HEK293 (cell line): ENCODE measurements around the gene ANKRD33B.

Source experiments
- CTCF ChIA-PET: fragments of 350-600 bp; formaldehyde crosslinking; extraction: SDS; loops from one replicate; lab custom pipeline; 2021; ENCODE audit warnings: antibody characterized with exemption; lab: Yijun Ruan, JAX
- POLR2A ChIA-PET: fragments of 300-600 bp; formaldehyde crosslinking; extraction: SDS; loops from one replicate; lab custom pipeline; 2020; ENCODE audit warnings: antibody characterized with exemption, inconsistent platforms; lab: Yijun Ruan, JAX
- H3K27ac ChIP-seq: fragments of 200-500 bp; sonication (Bioruptor generic); 2 replicates; pipeline ENCODE4 v1.5.1; 2014; ENCODE audit warnings: low read depth, low read length, control low read depth, inconsistent platforms; ENCODE audit errors: extremely low read depth
- H3K36me3 ChIP-seq, 2 experiments: fragments of 200-500 bp in 1 of 2; sonication (Bioruptor generic) in 1 of 2; 1 replicate in 1 of 2; 2 replicates in 1 of 2; pipeline ENCODE4 v1.5.1; 2014 to 2017; ENCODE audit warnings: inconsistent platforms in 2 of 2, low read length in 2 of 2; ENCODE audit not compliant: control insufficient read depth in 2 of 2, insufficient read depth in 1 of 2
- H3K4me1 ChIP-seq: fragments of 200-500 bp; sonication (Bioruptor generic); 2 replicates; pipeline ENCODE4 v1.5.1; 2014; ENCODE audit warnings: mild to moderate bottlenecking, low read length, inconsistent platforms; ENCODE audit not compliant: control insufficient read depth, insufficient read depth
- H3K4me3 ChIP-seq: 2 replicates; pipeline ENCODE4 v1.5.1; 2011; ENCODE audit warnings: low read depth, mild to moderate bottlenecking, control low read depth, low read length, moderate library complexity
- H3K9me3 ChIP-seq: fragments of 200-500 bp; sonication (Bioruptor generic); 2 replicates; pipeline ENCODE4 v1.5.1; 2014; ENCODE audit warnings: low read depth, low read length, inconsistent platforms; ENCODE audit not compliant: control insufficient read depth, insufficient read depth
- FEZF1 ChIP-seq: fragments of 450-650 bp; formaldehyde crosslinking; IDR thresholded peaks from 2 replicates; pipeline ENCODE4 v1.5.1; 2016; ENCODE audit warnings: missing biosample characterization, missing genetic modification characterization
- IKZF3 ChIP-seq: fragments of 450-650 bp; IDR thresholded peaks from 2 replicates; pipeline ENCODE4 v1.5.0; 2018; ENCODE audit warnings: missing biosample characterization, mild to moderate bottlenecking, missing genetic modification characterization, moderate library complexity
- KLF8 ChIP-seq: fragments of 450-650 bp; formaldehyde crosslinking; IDR thresholded peaks from 2 replicates; pipeline ENCODE4 v1.5.1; 2016; ENCODE audit warnings: missing biosample characterization, missing genetic modification characterization
- ZBTB1 ChIP-seq: fragments of 450-650 bp; formaldehyde crosslinking; IDR thresholded peaks from 2 replicates; pipeline ENCODE4 v1.5.1; 2016; ENCODE audit warnings: missing biosample characterization, missing genetic modification characterization
- ZBTB20 ChIP-seq: fragments of 450-650 bp; formaldehyde crosslinking; IDR thresholded peaks from 2 replicates; pipeline ENCODE4 v1.5.1; 2016; ENCODE audit warnings: missing biosample characterization, missing genetic modification characterization
- ZFHX2 ChIP-seq: fragments of 450-650 bp; formaldehyde crosslinking; conservative IDR thresholded peaks from 2 replicates; pipeline ENCODE4 v1.5.1; 2016; ENCODE audit warnings: missing biosample characterization, missing genetic modification characterization
- ZNF112 ChIP-seq: fragments of 450-650 bp; formaldehyde crosslinking; IDR thresholded peaks from 2 replicates; pipeline ENCODE4 v1.5.0; 2017; ENCODE audit warnings: missing biosample characterization, missing genetic modification characterization
- ZNF335 ChIP-seq: fragments of 450-650 bp; formaldehyde crosslinking; conservative IDR thresholded peaks from 2 replicates; pipeline ENCODE4 v1.5.1; 2016; ENCODE audit warnings: missing biosample characterization, missing genetic modification characterization
- ZNF423 ChIP-seq: fragments of 450-650 bp; formaldehyde crosslinking; IDR thresholded peaks from 2 replicates; pipeline ENCODE4 v1.5.1; 2016; ENCODE audit warnings: missing biosample characterization, missing genetic modification characterization
- ZNF510 ChIP-seq: fragments of 450-650 bp; formaldehyde crosslinking; IDR thresholded peaks from 2 replicates; pipeline ENCODE4 v1.5.1; 2018; ENCODE audit warnings: mild to moderate bottlenecking, missing genetic modification characterization, missing biosample characterization; ENCODE audit not compliant: insufficient replicate concordance
- ZNF600 ChIP-seq: fragments of 450-650 bp; formaldehyde crosslinking; IDR thresholded peaks from 2 replicates; pipeline ENCODE4 v1.5.1; 2016; ENCODE audit warnings: missing biosample characterization, missing genetic modification characterization
- ZNF626 ChIP-seq: fragments of 450-650 bp; sonication (Bioruptor Pico); formaldehyde crosslinking; IDR thresholded peaks from 2 replicates; pipeline ENCODE4 v1.5.1; 2018; ENCODE audit warnings: missing biosample characterization, missing genetic modification characterization, inconsistent platforms
- ZNF76 ChIP-seq: fragments of 450-650 bp; formaldehyde crosslinking; IDR thresholded peaks from 2 replicates; pipeline ENCODE4; 2016; ENCODE audit warnings: low read depth, missing biosample characterization, missing genetic modification characterization, borderline replicate concordance
- ZNF776 ChIP-seq: fragments of 450-650 bp; formaldehyde crosslinking; IDR thresholded peaks from 2 replicates; pipeline ENCODE4 v1.5.0; 2017; ENCODE audit warnings: missing biosample characterization, missing genetic modification characterization, borderline replicate concordance
- ZNF843 ChIP-seq: fragments of 450-650 bp; formaldehyde crosslinking; IDR thresholded peaks from 2 replicates; pipeline ENCODE4 v1.5.1; 2016; ENCODE audit warnings: missing biosample characterization, missing genetic modification characterization
- ZSCAN30 ChIP-seq: fragments of 450-650 bp; IDR thresholded peaks from 2 replicates; pipeline ENCODE4 v1.5.1; 2018; ENCODE audit warnings: missing biosample characterization, mild to moderate bottlenecking, missing genetic modification characterization, moderate library complexity
- TF ChIP-seq, protein P1 (sequence below): fragments of 450-650 bp; formaldehyde crosslinking; IDR thresholded peaks from 2 replicates; pipeline ENCODE4 v1.5.1; 2016; ENCODE audit warnings: missing biosample characterization, missing genetic modification characterization
- TF ChIP-seq, protein P2 (sequence below): fragments of 450-650 bp; formaldehyde crosslinking; IDR thresholded peaks from 2 replicates; pipeline ENCODE4 v1.5.1; 2016; ENCODE audit warnings: missing biosample characterization, missing genetic modification characterization
- TF ChIP-seq, protein P3 (sequence below): fragments of 450-650 bp; formaldehyde crosslinking; IDR thresholded peaks from 2 replicates; pipeline ENCODE4 v1.5.1; 2016; ENCODE audit warnings: missing biosample characterization, missing genetic modification characterization
- TF ChIP-seq, protein P4 (sequence below): fragments of 450-650 bp; formaldehyde crosslinking; conservative IDR thresholded peaks from 2 replicates; pipeline ENCODE4 v1.5.1; 2016; ENCODE audit warnings: low read depth, missing biosample characterization, missing genetic modification characterization

Gene ANKRD33B

DNA sequence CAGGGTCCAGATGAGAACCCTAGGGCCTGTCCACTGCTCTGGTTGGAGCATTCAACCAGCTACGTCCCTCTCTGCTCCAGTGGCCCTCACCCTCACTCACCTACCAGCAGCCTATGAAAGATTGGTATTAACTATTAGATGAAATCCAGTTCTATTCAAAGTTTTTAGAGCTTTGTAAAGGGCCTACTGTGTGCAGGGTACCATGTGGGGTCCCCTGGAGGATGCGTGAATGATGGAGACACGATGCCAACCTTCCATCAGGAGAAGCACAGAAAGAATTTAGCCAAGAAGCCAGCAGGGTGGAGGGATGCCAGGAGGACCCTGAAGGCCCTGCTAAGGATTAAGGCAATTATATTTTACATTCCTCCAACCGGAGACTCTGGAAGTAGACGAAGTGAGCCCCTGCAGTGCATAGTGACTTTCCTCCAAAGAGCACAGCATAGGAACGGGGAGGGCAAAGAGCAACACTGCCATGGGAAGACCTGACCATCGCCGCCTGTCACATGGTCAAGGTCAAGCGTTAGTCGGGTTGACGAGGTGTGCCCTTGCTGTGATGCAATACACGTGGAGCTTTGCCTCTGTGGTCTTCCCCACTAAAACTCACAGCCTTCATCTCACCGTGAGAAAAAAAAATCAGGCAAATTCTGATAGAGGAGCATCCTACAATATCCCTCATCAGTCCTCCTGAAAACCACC lies 22.8 kb upstream of the ANKRD33B start:
- POLR2A ChIA-PET: no interaction called here

DNA sequence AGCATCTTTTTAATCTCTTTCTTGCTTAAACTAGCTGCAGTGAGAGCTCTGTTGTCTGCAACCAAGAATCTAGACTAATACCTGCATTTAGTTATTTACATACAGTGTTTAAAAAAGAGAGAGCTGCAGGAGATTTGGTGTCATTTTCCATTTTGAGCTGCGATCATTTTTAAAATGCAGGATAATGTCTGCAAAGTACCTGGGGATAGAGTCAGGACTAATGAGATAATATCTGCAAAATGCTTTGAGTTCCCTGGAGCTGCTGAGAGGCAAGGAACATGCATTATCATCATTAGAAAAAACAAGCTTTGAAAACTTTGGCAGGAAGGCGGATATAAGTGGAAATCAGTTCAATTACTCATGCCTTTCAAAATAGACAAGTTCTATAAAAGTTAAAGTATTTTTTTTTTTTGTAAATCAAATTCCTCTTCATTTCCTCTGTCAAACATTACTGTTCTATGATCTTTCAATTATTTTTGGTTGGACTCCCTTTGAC lies 21.8 kb upstream of the ANKRD33B start:
- POLR2A ChIA-PET: interaction anchor here (0.6 to 1.0 kb wide), 2 partner anchors 9 to 14 kb away, joined by 3 to 4 read pairs; no protein-coding TSS in a partner anchor
- TF ChIP-seq, protein P1, sequence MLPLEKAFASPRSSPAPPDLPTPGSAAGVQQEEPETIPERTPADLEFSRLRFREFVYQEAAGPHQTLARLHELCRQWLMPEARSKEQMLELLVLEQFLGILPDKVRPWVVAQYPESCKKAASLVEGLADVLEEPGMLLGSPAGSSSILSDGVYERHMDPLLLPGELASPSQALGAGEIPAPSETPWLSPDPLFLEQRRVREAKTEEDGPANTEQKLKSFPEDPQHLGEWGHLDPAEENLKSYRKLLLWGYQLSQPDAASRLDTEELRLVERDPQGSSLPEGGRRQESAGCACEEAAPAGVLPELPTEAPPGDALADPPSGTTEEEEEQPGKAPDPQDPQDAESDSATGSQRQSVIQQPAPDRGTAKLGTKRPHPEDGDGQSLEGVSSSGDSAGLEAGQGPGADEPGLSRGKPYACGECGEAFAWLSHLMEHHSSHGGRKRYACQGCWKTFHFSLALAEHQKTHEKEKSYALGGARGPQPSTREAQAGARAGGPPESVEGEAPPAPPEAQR (tag by site-specific recombination): no peak
- TF ChIP-seq, all 188 proteins: peak for 0
- Histone ChIP-seq H3K9me3 (no peaks in the 10 kb centered on the region), H3K4me1 (no peaks in the 10 kb centered on the region; the same call in 1 of the 2 replicates), H3K36me3 (no peaks in the 10 kb centered on the region), H3K4me3 (no peak overlapping the region), H3K27ac (no peak overlapping the region)
- CTCF ChIA-PET: interaction anchor here (0.6 to 1.5 kb wide), 8 partner anchors 10 to 126 kb away, joined by 3 to 5 read pairs (median 3); no protein-coding TSS in a partner anchor

More for the DNA sequence above, 22.8 kb upstream of the ANKRD33B start:
- H3K36me3 ChIP-seq: no peaks in the 10 kb centered on the region
- peaks cover 3% of the 10 kb centered on the region for H3K4me1 ChIP-seq
- H3K4me3 ChIP-seq: no peak overlapping the region
- H3K9me3 ChIP-seq: no peaks in the 10 kb centered on the region
- TF ChIP-seq ZNF423 (no peak), ZNF510 (tag by site-specific recombination) (no peak), ZNF776 (no peak), ZNF112 (tag by site-specific recombination) (no peak), ZNF600 (no peak), ZNF76 (tag by site-specific recombination) (no peak), ZNF626 (tag by site-specific recombination) (no peak), ZBTB1 (tag by site-specific recombination) (no peak)
- H3K27ac ChIP-seq: no peak overlapping the region
- CTCF ChIA-PET: interaction anchor here (0.6 to 1.3 kb wide), 4 partner anchors 11 to 88 kb away, joined by 3 to 4 read pairs (median 3); no protein-coding TSS in a partner anchor

DNA sequence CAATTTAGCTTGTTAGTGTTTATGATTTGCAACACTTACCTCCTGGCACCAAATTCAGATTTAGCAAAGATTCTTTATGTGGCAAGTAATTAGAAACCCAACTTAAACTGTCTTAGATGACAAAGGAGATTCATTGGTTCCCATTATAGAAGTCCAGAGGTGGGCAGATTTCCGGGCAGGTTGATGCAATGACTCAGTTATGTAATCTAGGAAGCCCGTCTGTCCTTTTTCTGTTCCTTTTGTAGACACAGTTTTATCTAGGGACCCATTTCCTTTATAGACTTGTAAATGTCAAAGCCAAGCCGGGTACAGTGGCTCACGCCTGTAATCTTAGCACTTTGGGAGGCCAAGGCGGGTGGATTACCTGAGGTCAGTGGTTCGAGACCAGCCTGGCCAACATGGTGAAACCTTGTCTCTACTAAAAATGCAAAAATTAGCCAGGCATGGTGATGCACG lies 20.3 kb upstream of the ANKRD33B start:
- Histone ChIP-seq H3K4me1 (no peaks in the 10 kb centered on the region), H3K27ac (no peak overlapping the region), H3K4me3 (no peak overlapping the region), H3K9me3 (no peaks in the 10 kb centered on the region), H3K36me3 (no peaks in the 10 kb centered on the region)
- POLR2A ChIA-PET: interaction anchor here (0.8 to 1.2 kb wide), 2 partner anchors 8 to 16 kb away, joined by 3 read pairs; no protein-coding TSS in a partner anchor
- CTCF ChIA-PET: interaction anchor here (0.6 to 1.1 kb wide), 4 partner anchors 21 to 84 kb away, joined by 3 to 5 read pairs (median 3); no protein-coding TSS in a partner anchor
- peak; percentile 26; the same call in 1 of the 2 replicates for TF ChIP-seq KLF8 (tag by site-specific recombination)
- TF ChIP-seq, protein P2, sequence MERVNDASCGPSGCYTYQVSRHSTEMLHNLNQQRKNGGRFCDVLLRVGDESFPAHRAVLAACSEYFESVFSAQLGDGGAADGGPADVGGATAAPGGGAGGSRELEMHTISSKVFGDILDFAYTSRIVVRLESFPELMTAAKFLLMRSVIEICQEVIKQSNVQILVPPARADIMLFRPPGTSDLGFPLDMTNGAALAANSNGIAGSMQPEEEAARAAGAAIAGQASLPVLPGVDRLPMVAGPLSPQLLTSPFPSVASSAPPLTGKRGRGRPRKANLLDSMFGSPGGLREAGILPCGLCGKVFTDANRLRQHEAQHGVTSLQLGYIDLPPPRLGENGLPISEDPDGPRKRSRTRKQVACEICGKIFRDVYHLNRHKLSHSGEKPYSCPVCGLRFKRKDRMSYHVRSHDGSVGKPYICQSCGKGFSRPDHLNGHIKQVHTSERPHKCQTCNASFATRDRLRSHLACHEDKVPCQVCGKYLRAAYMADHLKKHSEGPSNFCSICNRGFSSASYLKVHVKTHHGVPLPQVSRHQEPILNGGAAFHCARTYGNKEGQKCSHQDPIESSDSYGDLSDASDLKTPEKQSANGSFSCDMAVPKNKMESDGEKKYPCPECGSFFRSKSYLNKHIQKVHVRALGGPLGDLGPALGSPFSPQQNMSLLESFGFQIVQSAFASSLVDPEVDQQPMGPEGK (tag by site-specific recombination): 0 out of 2 replicates have a peak, but pooled peaks have one; percentile 26
- TF ChIP-seq ZBTB20 (tag by site-specific recombination): peak; percentile 40
- peak; percentile 78 for TF ChIP-seq IKZF3 (tag by site-specific recombination)
- TF ChIP-seq, protein P3, sequence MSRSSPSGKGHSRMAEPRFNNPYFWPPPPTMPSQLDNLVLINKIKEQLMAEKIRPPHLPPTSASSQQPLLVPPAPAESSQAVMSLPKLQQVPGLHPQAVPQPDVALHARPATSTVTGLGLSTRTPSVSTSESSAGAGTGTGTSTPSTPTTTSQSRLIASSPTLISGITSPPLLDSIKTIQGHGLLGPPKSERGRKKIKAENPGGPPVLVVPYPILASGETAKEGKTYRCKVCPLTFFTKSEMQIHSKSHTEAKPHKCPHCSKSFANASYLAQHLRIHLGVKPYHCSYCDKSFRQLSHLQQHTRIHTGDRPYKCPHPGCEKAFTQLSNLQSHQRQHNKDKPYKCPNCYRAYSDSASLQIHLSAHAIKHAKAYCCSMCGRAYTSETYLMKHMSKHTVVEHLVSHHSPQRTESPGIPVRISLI (tag by site-specific recombination): 0 out of 2 replicates have a peak, but pooled peaks have one; percentile 36
- TF ChIP-seq ZSCAN30: no peak
- peak; percentile 97 for TF ChIP-seq FEZF1
- TF ChIP-seq ZNF843 (tag by site-specific recombination): peak; percentile 86
- 0 out of 2 replicates have a peak, but pooled peaks have one; percentile 15 for TF ChIP-seq ZNF335
- TF ChIP-seq ZFHX2: peak; percentile 43; the same call in 1 of the 2 replicates
- TF ChIP-seq, protein P4, sequence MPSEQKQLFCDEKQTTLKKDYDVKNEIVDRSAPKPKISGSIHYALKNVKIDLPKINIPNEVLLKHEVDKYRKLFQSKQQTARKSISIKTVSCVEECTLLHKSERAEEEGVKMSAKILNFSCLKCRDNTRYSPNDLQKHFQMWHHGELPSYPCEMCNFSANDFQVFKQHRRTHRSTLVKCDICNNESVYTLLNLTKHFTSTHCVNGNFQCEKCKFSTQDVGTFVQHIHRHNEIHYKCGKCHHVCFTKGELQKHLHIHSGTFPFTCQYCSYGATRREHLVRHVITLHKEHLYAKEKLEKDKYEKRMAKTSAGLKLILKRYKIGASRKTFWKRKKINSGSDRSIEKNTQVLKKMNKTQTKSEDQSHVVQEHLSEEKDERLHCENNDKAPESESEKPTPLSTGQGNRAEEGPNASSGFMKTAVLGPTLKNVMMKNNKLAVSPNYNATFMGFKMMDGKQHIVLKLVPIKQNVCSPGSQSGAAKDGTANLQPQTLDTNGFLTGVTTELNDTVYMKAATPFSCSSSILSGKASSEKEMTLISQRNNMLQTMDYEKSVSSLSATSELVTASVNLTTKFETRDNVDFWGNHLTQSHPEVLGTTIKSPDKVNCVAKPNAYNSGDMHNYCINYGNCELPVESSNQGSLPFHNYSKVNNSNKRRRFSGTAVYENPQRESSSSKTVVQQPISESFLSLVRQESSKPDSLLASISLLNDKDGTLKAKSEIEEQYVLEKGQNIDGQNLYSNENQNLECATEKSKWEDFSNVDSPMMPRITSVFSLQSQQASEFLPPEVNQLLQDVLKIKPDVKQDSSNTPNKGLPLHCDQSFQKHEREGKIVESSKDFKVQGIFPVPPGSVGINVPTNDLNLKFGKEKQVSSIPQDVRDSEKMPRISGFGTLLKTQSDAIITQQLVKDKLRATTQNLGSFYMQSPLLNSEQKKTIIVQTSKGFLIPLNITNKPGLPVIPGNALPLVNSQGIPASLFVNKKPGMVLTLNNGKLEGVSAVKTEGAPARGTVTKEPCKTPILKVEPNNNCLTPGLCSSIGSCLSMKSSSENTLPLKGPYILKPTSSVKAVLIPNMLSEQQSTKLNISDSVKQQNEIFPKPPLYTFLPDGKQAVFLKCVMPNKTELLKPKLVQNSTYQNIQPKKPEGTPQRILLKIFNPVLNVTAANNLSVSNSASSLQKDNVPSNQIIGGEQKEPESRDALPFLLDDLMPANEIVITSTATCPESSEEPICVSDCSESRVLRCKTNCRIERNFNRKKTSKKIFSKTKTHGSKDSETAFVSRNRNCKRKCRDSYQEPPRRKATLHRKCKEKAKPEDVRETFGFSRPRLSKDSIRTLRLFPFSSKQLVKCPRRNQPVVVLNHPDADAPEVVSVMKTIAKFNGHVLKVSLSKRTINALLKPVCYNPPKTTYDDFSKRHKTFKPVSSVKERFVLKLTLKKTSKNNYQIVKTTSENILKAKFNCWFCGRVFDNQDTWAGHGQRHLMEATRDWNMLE (tag by site-specific recombination): peak; percentile 25; the same call in 1 of the 2 replicates
